ENCODE data around the gene TNNC1.

Gene TNNC1

GRCh38 chr3:52484680-52485461, 31.0 kb upstream of the TNNC1 start:
- intact Hi-C loops (cut with DNase I) = no loop called here

DNA sequence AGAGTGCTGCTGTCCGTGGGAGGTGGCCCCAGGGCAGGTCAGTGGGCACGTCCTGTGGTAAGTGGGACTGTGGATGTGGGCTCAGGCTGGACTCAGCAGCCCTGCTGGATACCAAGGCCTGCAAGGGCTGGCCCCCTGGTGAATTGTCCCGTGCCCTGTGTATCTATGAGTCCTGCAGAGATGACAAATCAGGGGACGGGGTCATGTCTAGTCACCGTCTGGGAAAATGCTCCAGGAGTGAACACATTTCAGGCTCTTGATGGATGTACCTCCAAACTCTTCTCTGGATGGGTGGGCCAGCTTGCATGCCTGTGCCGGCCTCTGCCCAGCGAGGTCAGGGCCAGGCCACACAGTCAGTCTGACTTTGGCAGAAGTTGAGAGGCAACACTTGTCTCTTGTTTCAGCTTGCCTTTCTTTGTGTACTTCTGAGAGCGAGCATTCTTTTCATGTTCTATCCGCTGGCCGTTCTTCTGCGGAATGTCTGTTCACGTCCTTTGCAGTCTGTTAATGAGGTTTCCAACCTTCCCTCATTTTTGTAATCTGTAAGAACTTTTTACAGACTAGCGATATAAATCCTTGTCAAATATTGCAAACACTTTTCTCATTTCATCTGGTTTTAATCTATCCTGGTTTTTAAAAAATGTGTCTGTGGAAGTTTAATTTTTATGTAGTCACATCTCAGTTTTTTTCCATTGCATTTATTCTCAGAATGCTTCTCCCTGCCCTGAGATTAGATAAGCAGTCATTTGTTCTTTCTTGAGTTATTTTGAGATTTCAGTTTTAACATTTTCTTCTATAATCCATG, 29.9 kb upstream of the TNNC1 start:
- no peak for DNase-seq
- intact Hi-C loops (cut with DNase I) = no loop called here

More at GRCh38 chr3:52484680-52485461, 31.0 kb upstream of the TNNC1 start:
- DNase-seq = no peak

- DNase-seq = no peak
- intact Hi-C loops (cut with DNase I) = no loop called here
Observed at GRCh38 chr3:52483081-52483480, 29.2 kb upstream of the TNNC1 start.

DNA sequence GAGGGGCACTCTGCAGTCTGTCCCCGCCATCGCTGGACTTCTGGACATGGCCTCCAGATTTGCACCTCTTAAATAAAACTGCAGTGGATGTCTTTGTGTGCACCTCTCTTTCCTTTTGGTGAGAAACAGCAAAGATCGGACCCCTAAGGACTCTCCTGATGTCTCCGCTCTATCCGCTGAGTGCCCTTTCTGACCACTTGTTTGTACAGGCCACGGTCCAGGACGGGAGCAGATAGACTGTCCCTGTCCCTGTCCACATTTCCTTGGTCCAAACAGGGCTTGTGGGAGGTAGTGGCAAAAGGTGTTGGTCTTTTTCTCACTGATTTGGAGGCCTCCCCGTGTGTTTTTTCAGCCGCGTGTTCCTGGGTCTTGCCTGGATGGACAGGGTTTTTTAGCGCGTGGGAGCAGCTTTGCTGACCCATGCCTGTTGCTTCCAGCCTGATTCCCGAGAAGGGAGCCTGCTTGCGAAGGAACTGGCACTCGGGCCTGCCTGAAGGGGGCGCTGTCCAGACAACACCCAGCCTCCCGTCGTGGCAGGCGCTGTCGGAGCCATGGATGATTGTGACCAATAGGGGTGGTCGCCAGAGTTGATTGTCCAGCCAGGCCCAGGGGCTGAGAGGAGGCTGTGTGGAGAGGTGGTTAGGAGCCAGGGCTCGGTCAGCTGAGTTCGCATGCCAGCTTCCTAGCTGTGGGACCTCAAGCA, 28.1 kb upstream of the TNNC1 start:
- DNase-seq = no peak
- intact Hi-C loops (cut with DNase I) = no loop called here

DNA sequence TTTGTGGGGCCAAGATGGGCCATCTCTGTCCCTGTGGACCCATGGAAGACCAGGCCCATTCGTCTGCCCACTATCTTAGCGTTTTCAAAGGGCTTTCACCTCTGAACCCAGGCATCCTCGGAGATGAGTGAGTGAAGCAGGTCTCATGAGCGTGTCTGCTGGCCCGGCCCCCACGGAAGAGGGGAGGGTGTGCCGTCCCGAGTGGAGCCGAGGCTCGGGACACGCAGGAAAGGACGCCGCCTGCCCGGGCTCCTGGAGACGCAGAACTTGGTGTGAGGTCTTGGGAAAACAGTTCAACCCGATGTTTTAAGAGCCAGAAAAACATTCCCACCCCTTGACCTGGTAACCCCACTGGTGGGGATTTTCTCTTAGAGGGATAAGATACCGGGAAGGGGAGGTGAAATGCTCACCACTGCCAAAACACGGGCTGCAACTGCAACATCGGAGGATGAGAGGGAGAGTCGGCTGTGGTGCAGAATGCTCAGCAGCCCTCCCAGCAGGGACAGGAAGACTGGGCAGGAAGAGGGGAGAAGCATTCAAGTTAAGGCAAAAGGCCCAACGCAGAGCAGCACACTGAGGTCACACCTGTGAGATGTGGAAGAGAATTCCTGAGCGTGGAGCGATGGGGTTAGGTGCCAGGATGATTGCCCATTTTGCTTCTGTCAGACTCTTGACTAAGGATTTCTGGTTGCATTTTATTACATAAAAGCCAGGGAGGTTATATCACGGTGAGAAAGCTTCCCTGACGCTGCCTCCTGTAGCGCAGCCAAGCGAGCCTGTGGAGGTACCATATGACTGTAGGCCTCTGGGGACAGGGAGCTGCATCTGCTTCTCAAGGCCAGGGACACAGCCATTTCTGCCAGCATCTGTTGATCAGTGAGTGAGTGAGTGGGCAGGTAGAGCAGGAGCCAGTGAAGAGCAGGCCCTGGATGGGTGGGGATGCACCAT, 27.2 kb upstream of the TNNC1 start:
- peak in 8 of 10 donors; percentile 54 to 95 (median 67) for DNase-seq
- intact Hi-C loops (cut with DNase I) = no loop called here

GRCh38 chr3:52479877-52480575, 26.2 kb upstream of the TNNC1 start:
- intact Hi-C loops (cut with DNase I) = no loop called here
- DNase-seq = peak in 1 of 10 donors; percentile 9

- intact Hi-C loops (cut with DNase I) = no loop called here
- DNase-seq = no peak
Observed at GRCh38 chr3:52479037-52479876, 25.4 kb upstream of the TNNC1 start.

DNA sequence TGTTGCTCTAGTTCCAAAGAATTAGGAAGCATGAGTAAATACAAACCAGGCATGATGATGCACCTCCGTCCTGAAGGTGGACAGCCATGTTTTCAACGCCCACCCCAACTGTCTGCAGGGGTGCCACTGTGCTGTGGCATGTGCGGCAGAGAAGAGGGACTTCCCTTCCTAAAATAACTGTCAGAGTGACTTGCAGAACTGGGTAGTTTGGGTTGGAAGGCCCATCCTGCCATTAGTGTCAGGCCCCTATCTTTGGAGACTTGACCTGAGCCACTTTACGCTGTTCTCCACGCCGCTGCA, 23.9 kb upstream of the TNNC1 start:
- intact Hi-C loops (cut with DNase I) = no loop called here
- DNase-seq = no peak

GRCh38 chr3:52477076-52477795, 23.4 kb upstream of the TNNC1 start:
- DNase-seq = no peak
- intact Hi-C loops (cut with DNase I) = no loop called here

DNA sequence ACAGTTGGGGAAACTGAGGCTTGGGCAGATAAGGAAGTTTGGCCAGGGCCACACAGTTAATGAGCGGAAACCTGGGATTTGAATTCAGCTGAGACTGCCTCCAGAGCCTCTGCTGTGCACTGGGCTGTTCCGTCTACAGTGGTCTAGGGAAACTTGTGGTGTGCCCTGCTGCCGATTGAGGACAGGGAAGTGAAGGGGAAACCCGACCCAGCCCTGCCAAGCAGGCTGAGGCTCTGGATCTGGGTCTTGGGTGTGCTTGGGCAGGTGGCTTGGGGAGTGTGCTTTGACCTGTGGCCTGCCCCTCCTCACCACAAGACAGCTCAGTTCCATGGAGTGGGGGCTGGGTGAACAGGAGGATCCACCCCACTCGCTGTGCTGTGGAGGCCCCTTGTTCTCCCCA, 19.2 kb upstream of the TNNC1 start:
- intact Hi-C loops (cut with DNase I) = loop anchor here (2.0 kb wide), 1 partner anchor 64 kb away; the partner anchor contains the start of gene UQCC5
- no peak for DNase-seq

DNA sequence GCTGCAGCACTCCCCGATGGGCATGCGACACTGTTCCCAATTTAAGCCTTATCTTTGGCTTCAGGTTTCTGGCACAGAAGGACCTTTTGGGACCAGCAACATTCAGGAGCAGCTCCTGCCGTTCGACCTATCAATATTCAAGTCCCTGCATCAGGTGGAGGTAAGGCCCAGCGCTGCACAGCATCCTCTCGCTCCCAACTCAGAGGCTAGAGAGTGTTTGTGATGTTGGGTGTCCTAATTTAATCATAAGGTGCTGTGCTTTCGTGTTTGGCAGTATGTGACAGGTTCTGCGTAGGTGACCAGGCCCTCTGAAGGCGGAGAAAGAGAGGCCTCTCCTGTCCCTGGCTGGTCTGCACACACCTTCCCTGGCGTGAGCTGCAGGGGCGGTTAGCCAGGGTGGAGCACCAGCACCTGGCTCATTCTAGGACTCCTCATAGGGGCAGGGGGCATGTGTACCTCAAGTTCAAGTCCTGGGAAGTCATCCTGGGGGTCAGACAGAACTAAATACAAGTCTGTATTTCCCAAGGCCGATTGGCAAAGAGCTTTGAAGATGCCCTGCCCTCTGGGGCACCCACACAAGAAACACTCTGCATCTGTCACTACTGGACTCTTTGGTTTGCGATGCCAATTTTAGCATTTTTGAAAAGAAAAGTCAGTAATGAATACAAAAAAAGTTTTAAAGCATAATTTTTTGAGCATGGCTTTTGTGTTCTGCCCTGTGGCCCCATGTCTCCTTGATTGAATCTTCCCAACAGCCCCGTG, 18.6 kb upstream of the TNNC1 start:
- no peak for DNase-seq
- intact Hi-C loops (cut with DNase I) = loop anchor here (2.0 kb wide), 1 partner anchor 64 kb away; the partner anchor contains the start of gene UQCC5

DNA sequence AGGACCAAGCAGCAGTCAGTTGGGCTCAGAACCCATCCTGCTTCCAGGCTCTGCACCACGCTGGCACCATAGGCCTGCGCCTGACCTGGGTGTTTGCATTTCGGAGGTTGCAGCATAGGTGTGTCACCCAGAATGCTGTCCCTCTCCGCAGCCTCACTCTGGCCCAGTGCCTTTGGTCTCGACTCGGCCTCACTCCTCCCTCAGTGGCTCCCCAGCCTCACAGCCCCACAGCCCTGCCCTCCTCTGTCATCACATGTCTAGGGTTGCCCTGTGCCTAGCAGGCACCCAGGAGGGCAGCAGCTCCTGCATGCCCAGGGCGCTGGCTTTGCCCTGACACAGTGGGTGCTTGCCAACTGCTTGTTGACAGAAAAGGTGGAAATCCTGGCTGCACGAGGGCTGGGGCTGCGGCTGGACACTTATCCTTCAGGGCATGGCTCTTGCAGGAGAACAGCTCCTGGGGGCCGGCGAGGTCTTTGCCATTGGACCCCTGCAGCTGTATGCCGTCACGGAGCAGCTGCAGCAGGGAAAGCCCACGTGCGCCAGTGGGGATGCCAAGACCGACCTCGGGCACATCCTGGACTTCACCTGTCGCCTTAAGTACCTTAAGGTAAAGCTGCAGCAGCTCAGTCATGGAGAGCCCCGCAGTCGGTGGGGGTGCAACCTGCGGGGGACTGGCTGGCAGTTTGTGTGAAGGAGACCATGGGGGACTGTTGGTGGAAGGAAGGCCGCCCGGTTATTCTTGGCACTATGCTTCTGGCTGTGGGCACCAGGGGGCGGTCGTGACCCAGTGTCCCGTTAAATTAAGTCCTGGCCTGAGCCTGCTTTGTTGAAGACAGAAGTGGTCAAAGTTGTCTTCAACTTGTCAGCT, 17.8 kb upstream of the TNNC1 start:
- peak in 7 of 10 donors; percentile 55 to 93 (median 67) for DNase-seq

GRCh38 chr3:52470920-52471319, 17.1 kb upstream of the TNNC1 start:
- intact Hi-C loops (cut with DNase I) = no loop called here

More for the DNA sequence above, 17.8 kb upstream of the TNNC1 start:
- intact Hi-C loops (cut with DNase I) = loop anchor here (2.0 kb wide), 1 partner anchor 65 kb away; the partner anchor contains the start of gene UQCC5

GRCh38 chr3:52469001-52469400, 15.2 kb upstream of the TNNC1 start:
- no peak for DNase-seq
- intact Hi-C loops (cut with DNase I) = no loop called here

More at GRCh38 chr3:52470920-52471319, 17.1 kb upstream of the TNNC1 start:
- DNase-seq = no peak

DNA sequence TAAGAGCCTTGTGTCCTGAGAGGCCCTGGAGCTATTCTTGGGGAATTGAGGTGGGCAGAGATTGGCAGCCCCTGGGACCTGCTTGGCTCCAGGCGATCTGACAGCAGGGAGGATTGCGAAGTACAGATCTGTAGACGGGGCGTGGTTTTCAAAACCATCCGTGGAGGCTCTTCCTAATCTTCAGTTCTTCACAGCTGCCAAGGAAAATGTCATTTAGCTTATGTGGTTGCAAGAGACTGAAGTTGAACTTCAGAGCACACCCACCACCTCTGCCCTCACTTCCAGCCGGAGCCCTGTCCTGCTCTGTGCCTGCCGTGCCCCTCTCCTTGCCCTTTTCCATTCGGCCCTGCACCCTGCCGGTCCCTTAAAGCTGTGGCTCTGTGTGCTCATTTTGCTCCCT, 14.5 kb upstream of the TNNC1 start:
- DNase-seq = peak in 1 of 10 donors; percentile 60
- intact Hi-C loops (cut with DNase I) = no loop called here

DNA sequence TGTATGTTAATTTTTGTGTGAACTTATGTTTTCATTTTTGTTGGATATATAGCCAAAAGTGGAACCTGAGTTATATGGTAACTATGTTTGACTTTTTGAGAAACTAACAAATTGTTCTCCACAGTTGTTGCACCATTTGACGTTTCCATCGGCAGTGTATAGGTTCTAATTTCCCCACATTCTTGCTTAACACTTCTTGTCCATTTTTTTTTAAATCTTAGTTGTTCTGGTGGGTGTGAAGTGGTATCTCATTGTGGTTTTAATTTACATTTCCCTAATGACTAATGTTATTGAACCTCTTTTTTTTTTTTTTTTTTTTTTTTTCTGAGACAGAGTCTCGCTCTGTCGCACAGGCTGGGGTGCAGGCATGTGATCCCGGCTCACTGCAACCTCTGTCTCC, 9.6 kb upstream of the TNNC1 start:
- intact Hi-C loops (cut with DNase I) = no loop called here

More for the DNA sequence above, 9.6 kb upstream of the TNNC1 start:
- no peak for DNase-seq

All from posterior cingulate gyrus (tissue), 11 donors.